HG02938 (cell line): Measurements from ENCODE around the gene AATK.
"Not testable (repeated sequence)": the region's sequence is repeated elsewhere in the genome, so short reads cannot be mapped to it uniquely, and the experiment has no call there.

Experiments used
- ATAC-seq: cut with Tn5 transposase; IDR thresholded peaks from one replicate; pipeline ENCODE4 v1.9.1; 2021; ENCODE audit warnings: mild to moderate bottlenecking, moderate library complexity; ENCODE audit not compliant: unreplicated experiment

AATK gene

DNA sequence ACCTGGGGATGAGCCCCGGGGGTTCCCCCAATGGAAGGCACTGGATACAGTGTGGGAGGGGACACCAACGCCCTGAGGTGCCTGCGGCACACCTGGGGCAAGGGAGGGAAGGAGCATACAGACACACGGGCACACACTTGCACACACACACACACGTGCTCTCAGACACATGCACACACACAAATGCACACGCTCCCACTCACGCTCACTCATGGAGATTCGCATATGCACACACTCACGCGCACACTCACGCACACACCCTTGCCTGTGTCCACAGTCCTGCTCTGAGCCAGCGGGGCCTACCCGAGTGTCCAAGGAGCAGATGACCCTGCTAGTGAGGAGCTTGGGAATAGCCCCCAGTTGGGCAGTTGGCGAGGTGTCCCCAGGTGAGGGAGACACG, 17.4 kb downstream of the AATK start:
- no peak for ATAC-seq

DNA sequence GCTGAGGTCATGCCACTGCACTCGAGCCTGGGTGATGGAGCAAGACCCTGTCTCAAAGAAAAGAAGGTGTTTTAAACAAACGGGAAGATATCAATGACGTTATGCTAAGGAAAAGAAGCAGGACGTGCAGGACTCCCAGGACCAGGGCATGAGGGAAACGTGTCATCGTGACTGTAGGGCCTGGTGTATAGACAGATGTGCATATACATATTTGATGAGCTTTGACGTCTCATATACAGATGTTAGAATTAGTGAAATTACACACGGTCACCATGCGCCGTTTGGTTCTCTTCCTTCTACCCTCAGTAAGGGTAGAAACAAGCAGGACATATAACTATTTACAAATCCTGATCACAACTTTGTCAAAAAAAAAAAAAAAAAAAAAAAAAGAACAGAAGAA, 18.3 kb downstream of the AATK start:
- no peak for ATAC-seq

DNA sequence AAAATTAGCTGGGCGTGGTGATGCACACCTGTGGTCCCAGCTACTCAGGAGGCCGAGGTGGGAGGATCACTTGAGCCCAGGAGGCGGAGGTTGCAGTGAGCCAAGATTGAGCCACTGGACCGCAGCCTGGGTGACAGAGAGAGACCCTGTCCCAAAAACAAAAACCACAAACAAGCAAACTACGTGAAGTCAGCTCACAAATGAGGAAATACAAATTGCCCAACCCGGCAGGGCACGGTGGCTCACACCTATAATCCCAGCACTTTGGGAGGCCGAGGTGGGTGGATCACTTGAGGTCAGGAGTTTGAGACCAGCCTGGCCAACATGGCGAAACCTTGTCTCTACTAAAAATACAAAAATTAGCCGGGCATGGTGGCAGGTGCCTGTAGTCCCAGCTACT, 19.8 kb downstream of the AATK start:
- ATAC-seq: not testable (repeated sequence)

DNA sequence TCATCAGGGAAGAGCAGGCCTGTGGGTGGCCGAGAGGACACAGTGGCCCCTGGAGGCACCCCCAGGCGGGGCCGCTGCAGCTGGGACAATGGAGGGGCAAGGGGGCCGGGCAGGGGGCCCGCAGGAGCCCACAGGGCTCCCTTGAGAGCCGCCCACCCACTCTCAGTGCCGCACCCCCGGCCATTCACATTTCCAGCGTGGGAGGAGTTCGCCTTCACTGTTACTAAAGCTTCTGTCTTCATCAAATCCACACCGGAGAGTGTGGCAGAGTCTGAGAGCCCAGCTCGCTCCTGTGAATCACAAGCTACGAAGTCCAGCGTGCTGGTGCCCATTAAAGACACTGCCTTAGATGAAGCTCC, 21.6 kb downstream of the AATK start:
- no peak for ATAC-seq

DNA sequence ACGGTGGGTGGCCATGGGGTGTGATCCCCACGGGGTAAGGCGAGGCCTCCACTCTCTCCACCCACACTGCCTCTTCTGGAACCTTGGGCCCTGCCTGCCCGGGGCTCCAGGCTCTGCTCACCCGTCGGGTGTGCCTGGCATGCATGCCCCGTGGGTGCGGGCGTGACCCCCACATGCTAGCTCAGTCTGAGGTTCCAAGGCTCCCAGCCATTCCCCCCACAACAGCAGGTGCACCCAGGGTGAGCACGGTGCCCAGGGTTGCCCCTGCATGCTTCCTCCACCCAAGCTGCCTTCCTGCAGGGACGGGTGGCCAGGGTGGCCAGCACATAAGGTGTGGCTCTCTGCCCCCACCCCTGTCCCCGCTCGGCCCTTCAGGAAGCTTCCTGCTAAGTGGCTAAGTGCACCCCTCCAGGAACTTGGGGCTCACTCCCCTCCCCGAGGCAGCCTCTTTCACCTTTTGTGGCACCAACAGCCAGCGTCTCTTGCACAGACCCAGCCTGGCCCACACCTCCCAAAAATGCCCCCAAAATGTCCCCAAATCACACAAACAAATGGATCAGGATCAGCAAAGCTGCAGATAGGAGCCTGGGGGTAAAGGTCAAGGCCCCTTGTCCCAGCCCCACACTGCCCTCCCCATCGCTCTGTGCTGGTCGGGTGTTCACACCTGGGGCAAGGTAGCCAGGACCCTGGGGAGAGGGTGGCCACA, 22.2 kb downstream of the AATK start:
- no peak for ATAC-seq

DNA sequence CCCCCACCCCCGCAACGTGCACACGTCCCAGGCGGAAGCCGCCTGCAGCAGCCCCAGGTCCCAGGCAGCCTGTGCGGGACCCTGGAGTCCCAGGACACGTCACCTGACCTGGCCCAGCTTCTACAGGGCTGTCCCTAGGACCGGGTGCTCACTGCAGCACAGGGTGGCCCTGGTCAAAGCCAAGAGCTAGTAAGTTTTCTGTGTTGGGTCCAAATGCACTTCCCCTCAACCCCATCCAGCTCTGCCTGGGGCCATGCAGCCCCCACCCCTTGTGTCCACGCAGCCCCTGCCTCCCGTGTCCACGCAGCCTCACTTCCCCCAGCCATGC, 22.9 kb downstream of the AATK start:
- ATAC-seq: no peak

DNA sequence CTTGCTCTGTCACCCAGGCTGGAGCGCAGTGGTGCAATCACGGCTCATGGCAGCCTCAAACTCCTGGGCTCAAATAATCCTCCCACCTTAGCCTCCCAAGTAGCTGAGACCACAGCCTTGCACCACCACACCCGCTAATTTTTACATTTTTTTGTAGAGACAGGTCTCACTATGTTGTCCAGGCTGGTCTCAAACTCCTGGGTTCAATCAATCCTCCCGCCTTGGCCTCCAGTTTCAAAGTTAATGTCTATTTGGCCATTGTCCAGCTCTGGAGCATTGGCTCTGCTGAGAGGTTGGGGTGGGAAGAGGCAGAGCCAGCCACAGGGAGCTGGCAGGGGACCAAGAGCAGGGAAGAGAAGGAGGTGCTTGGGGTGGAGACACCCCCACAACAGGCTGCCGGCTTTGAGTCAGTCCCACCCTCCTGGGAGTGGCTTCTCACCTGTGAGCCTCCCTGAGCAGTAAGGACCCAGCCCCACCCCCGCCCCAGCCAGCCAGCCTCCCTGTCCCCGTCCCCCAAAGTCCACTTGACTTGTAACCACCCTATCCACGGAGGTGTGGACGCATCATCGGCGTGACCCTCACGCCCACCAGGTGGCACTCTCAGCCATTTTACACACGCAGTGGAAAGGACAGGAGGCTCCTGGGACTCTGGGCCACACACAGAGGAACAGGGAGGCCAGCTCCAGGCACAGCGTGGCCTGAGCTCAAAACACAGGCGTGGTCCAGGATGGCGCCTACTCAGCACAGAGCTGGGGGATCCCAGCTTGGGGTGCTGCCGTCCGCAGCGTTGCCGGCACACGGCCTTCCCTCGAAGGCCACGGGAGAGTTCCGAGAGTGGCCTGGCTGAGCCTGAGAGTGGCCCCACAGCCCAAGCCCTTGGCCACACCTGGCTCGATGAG, 23.5 kb downstream of the AATK start:
- no peak for ATAC-seq

DNA sequence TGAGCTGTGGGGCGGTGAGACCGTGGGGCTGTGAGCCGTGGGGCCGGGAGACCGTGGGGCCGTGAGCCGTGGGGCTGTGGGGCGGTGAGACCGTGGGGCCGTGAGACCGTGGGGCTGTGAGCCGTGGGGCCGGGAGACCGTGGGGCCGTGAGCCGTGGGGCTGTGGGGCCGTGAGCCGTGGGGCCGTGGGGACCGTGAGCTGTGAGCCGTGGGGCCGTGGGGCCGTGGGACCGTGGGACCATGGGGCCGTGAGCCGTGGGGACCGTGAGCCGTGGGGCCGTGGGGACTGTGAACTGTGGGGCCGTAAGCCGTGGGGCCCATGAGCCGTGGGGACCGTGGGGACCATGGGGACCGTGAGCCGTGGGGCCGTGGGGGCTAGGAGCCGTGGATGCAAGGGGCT, 25.3 kb downstream of the AATK start:
- no peak for ATAC-seq

DNA sequence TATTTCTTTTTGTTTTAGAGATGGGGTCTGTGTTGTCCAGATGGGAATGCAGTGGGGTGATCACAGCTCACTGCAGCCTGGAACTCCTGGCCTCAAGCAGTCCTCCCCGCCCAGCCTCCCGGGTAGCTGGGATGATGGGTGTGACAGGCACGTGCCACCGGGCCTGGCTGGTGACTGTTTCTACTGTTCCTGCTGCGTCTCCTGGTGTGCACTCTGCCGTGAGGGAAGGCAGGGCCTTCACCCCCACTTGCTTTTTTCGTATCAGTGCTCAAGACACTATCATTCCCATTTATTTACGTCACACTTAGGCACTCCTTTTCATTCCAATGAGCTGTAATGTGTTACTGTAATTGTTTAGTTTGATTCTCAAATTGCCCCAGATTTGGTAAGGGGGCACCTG, 26.0 kb downstream of the AATK start:
- no peak for ATAC-seq

DNA sequence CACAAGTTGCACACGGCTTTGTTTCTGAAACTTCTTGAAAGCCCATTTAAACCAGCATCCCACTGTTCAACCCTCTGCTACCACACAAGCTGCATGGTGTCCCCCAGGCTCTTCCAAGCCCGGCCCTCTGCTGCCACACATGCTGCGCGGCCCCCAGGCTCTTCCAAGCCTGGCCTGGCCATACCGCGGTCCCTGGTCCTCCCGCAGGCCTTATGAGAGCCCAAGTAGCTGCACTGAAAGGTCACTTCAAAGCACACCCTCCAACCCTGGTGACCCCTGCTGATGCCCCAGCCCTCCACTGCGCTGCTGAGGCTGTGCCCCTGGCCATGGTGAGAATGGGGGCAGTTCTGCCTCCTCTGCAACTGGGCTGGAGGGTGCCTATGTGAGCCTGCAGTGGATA, 26.6 kb downstream of the AATK start:
- no peak for ATAC-seq

DNA sequence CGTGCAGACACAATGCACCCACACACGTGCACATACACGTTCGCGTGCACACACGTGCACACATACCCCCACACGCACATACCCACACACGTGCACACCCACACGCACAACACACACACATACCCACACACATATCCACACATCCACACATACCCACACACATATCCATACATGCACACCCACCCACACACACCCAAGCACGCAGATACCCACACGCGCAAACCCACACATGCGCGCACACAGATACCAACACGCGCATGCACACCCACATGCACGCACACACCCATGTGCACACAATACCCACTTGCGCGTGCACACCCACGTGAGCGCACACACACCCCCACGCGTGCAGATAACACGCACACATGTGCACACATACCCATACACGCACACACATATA, 27.5 kb downstream of the AATK start:
- ATAC-seq: no peak

DNA sequence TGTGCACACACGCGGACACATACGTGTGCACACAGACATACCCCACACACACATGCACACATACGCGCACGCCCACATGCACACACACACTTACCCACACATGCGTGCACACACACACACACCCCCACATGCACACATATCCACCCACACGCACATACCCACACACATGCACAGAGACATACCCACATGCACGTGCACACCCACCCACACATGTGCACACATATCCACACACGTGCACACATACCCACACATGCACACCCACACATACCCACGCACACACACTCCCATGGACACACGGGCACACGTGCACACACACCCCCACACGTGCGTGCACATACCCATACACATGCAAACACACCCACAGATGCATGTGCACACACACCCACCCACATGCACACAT, 27.9 kb downstream of the AATK start:
- no peak for ATAC-seq

DNA sequence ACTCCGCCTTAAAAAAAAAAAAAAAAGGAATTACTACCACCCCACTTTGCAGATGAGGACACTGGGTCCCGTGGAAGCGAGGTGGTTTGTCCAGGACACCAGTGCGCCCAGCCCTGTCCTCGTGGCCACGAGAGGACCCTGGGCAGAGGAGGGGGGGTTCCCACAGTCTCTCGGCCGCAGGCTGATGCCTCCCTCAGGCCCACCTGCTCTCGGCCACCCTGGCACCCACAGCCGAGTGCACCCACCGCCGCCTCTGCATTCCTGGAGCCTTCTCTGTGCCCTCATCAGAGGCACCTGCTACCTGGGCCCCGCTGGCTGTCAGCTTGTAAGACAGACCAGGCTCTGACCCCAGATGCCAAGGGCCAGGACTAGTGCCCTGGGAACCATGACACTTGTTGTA, 28.8 kb downstream of the AATK start:
- ATAC-seq: no peak

DNA sequence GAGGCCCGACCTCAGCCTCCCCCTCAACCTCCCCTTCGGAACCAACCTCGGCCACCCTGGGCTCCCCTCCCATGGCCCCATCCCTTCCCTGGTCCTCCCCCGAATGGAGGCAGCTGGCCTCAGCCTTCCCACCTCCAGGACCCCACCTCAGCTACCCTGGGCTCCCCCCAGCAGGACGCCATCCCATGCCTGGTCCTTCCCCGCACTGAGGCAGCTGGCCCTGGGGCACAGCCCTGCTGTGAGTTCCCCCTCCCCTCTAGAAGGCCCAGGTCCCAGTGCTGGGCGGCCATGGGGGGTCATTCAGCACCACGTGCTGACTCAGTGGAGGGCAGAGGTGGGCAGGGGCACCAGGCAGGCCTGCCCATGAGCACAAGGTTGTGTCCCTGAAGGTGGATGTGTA, 29.7 kb downstream of the AATK start:
- ATAC-seq: no peak

DNA sequence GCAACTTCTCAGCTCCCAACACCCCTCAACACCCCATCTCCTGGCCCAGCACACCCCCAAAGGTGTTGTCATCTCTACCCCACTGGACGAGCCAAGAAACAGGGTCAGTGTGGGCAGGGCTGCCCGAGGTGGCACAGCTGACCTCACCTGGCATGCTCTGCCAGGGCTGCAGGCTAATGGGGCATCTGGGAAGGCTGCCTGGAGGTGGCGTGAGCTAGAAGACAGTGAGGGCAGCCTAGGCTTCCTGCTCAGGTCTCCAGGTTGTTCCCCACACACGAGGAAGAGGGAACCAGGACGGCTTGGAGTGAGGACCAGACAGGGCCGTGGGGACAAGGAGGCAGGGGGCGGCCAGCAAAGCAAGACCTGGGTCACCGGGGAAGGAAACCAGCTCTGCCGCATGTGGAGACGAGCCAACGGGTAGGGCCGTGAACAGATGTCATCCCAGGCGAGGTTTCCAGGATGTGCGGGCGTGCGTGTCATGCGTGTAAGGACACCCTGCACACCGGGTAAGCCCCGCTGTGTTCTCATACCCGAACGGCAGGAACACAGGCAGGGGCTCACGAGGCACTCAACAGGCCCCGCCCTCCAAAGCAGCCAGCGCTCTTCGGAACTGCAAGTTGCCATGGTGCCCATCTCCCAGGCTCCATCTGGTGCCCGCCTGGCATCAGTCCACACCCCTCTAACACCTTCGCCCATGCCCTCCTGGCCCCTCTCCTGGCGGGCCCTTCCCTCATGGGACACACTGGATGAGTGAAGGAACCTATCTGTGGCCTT, 30.3 kb downstream of the AATK start:
- no peak for ATAC-seq

DNA sequence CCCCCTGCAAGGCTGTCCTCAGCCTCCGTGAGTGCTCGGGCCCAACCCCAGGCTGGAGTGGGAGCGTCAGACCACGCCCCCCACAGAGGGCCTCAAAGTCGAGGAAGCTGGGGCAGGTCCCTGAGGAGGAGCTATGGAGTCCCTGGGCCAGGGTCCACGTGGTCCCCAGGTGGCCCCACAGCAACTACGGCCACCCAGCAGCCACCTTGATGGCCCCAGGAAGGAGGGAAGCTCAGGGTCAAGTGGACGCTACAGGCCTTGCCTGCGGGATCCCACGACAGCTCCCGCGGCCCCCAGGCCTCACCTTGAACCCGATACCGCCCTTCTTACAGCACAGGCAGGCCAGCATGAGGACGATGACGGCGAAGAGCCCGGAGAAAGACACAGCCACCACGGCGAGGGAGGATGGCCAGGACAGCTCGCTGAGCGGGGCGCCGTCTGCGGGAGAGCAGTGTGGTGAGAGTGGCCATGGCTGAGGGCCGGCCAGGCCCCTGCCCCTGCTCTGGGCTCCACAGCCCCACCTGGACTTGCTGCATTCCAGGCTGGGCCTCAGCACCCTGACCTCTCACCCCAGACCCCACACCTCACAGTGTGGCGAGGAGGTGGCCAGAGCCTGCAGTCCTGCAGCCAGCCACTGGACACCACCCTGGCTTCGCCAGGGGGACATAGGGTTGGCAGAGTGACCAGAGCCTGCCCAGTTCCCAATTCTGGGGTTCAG, 31.8 kb downstream of the AATK start:
- no peak for ATAC-seq

DNA sequence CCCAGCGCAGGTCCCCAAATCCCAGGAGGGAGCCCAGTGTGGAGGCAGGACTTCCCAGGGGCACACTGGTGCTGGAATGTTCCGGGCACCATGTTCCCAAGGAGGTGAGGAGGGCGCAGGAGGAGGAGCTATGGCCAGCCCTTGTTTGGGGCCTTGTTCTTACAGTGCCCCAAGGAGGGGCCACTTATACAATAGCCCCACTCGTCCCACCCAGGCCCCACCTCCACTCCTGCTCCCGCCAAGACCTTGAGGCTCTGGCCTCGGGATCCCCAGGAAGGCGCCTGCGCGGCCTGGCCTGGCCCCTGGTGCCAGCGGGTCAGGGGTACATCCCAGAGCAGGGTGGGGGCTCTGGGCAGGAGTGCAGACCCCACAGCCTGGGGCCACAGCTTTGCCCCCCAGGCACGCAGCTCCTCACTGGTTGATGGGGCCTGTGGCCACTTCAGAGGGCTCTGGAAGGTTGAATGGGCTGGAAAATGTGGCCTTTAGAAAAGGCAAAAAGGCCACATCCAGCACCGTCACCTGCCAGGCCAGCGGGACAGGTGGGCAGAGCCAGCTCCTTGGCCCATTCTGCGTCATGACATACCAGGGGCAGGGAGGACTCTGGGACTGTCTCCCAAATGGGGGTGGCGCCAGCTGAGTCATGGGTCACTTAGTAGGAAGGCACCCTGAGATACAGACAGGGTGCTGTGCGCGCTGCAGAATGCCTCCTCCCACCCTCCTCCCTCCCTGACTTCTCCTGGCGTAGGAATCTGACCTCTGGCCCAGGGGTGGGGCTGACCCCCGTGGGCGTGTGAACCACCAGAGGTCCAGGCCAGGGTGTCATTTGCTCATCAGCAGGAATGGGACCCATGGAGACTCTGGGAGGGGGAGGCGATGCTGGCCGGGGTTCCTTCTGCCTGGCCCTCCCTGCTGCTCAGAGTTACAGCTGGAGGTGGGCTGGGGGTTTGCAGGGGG, 33.0 kb downstream of the AATK start:
- ATAC-seq: no peak

DNA sequence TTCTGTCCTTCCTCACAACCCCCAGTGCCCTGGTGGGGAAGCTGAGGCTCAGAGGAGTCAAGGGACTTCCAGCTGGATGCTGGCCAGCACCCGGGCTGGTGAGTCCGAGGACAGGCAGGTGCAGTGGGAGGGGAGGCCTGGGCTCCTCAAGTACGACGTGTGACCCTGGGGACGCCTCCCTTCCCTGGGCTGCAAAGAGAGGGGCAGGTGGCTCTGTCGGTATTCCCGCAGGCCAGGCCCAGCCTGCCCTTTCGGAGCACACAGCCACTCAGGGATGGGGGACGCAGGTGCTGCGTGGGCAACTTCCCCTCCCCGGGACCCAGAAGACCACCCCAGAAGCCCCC, 33.9 kb downstream of the AATK start:
- no peak for ATAC-seq

DNA sequence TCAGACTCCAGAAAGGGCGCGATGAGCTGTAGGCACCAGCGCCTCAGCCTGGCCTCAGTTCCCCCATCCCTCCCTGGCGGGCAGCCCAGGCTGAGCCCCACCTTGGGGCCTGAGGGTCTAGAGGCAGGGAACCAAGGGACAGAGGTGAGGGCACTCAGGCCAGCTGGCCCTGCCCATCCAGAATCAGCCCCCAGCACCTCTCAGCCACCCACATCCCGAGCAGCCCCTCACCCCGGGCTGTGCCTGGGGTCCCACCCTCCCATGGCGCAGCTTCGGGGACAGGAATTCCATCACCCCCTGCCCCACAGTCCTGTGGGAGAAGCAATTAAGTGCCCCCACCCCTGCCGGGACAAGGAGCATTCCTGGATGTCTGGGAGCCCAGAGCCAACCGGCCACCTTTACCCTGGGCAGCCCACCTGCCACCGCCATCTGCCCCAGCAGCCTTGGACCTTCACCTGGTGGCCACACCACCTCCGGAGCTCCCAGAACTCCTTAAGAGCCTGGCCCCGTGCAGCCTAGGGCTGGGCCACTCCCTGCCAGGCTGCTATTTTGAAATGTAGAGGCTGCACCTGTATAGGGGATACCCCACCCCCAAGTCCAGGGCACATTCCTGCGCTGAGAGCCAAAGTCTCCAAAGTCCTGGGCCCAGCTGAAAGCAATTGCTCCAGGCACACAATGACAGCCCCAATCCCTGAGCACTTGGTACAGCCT, 34.4 kb downstream of the AATK start:
- no peak for ATAC-seq
